Eye (tissue), 1 donor: ENCODE measurements around the gene GASK1A.
"Not testable (repeated sequence)": the region's sequence is repeated elsewhere in the genome, so short reads cannot be mapped to it uniquely, and the experiment has no call there.

Source experiments
- DNase-seq: peaks from one replicate; pipeline ENCODE4 v3.0.0-alpha.2; 2015

The GASK1A gene

DNA sequence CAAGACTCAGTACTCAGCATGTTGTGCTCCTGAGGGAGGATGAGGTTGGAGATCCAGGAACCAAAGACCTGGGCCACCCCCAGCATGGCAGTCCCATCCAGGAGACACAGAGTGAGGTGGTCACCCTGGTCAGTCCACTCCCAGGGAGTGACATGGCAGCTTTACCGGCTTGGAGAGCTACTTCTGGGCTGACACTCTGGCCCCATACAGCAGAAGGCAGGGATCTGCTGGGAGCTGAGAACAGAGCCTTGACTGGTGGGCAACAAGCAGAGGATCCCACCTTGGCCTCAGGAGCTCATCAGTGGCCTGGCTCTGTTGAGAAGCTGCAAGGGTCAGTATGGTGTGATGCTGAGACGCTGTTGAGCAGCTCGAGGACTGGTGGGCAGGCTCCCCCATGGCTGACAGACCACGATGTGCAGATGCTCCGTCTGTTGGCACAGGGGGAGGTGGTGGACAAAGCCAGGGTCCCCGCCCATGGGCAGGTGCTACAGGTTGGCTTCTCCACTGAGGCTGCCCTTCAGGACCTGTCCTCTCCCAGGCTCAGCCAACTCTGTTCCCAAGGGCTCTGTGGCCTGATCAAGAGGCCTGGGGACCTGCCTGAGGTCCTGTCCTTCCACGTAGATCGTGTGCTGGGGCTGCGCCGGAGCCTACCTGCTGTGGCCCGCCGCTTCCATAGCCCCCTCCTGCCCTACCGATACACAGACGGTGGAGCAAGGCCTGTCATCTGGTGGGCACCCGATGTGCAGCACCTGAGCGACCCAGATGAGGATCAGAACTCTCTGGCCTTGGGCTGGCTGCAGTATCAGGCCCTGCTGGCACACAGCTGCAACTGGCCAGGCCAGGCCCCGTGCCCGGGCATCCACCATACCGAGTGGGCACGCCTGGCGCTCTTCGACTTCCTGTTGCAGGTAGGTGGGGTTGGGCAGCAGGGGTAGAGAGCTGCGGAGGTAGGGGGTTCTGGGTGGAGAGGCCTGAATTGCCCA lies 53.8 kb downstream of the GASK1A start:
- DNase-seq, result no peak

DNA sequence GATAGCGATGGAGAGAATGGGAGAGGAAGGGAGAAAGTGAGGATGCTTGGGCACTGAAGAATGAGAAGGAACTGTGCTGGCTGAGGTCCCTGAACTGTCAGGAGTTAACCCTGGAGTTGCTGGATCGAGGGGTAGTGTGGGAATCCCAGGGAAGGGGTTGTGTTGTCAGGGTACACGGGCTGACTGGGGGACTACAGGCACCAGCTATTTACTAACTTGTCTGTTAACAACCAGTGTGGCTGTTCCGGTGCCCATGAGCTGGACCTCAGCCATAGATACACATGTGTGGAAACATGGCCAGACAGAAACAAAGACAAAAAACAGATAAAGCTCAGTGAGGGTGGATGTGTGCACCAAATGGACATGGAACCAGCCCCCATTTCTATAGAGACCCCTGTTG lies 55.1 kb downstream of the GASK1A start:
- no peak for DNase-seq

DNA sequence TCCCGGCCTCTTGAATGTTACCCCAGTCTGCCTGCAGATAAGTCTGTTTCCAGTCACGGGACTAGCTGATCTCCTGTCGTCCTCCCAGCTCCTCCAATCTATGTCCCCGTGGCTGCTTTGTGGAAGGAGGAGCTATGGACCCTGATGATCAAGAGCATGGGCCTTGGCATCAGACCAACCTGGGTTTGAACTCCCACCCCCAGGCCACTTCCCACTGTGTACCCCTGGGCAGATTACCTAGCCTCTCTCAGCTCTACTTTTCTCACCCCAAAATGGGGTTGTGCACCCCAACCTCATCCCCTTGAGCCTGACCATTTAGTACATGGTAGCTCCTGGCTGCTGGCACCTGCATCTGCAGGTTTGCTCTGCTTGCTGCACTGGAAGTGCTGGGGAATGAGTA lies 55.8 kb downstream of the GASK1A start:
- no peak for DNase-seq

DNA sequence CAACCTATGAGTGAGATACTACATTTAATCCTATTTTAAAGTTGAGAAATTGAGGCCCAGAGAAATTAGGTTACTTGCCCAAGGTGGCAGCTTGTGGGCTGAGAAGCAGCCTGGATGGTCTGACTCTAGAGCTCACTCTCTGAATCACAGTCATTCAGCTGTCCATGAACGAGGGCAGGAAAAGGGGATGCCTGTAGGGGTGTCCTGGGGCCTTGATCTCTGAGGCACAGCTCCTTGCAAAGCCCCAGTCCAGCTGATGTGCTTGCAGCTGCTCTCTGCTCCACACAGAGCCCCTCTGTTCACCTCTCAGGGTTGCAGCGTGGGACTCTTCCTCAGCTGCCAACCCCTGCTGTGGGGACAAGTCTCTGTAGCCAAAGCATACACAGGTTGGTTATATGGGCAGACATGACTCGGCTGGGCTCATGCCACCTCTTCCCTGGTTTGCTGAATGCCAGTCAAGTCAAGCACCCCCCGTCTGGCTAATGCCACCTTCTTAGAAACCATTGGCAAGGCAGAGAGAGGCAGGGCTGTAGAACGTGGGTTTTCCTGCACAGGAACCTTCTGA lies 56.8 kb downstream of the GASK1A start:
- no peak for DNase-seq

DNA sequence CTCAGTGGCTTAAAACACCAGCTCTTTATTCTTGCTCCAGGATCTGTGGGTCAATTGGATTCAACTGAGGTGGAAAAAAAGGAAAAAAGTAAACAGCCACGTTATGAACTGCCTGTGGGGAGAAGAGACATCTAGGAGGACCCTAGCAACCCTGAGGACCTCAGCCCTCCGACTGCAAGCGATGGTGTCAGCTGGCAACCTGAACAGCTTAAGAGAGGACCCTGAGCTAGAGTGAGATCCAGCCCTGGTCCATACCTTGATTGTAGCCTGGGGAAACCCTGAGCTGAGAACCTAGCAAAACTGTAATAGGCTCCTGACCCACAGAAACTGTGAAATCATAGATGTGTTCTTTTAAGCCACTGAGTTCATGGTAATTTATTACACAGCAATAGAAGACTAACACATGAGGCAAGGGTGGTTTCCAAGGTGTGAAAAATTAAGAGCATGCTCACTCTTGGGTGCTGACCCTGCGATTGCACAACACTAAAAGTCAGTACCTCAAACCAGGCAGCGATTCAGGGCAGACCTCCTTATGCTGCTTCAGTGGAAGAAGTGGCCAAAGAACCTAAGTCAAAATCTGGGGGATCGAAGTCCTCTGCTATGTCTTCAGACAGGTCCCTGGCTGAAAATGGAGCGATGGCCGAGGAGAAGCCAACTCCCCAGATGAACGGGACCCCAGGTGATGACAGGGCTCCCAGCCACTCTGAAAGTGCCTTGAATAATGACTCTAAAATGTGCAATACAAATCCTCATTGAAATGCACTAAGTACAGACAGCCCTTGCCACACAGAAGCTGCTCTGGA lies 57.7 kb downstream of the GASK1A start:
- no peak for DNase-seq

DNA sequence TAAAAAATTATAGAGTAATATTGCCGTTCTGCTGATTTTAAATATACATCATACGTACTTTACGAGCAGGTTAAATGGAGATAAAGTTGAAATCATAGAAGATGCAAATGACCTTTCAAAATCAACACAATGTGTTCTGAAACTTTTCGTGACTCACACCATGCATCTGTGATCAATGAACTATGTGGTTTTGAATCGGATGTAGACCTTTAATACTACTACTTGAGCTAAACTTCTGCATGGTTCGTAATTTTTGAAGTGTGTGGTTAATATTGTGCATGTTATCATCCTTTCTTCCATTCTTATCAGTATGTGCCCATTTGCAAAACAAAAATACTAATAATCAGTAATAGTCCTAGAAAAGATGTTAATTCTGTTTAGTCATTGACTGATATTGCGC lies 58.9 kb downstream of the GASK1A start:
- DNase-seq, result no peak

DNA sequence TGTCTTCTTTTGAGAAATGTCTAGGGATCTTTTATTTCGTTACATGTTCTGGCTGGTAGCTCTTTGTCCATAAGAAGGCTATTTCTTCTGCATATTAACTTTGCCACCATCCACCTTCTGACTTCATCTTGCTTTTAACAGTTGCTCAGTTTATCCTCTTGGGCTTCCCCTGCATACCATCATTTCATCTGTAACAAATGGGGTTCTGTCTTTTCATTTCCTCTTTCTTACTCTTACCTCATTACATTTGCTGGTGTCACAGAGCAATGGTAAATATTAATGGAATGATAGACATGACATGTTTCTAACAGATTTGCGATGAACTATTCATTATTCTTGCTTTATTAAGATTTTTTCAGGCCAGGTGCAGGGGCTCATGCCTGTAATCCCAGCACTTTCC lies 62.4 kb downstream of the GASK1A start:
- no peak for DNase-seq

DNA sequence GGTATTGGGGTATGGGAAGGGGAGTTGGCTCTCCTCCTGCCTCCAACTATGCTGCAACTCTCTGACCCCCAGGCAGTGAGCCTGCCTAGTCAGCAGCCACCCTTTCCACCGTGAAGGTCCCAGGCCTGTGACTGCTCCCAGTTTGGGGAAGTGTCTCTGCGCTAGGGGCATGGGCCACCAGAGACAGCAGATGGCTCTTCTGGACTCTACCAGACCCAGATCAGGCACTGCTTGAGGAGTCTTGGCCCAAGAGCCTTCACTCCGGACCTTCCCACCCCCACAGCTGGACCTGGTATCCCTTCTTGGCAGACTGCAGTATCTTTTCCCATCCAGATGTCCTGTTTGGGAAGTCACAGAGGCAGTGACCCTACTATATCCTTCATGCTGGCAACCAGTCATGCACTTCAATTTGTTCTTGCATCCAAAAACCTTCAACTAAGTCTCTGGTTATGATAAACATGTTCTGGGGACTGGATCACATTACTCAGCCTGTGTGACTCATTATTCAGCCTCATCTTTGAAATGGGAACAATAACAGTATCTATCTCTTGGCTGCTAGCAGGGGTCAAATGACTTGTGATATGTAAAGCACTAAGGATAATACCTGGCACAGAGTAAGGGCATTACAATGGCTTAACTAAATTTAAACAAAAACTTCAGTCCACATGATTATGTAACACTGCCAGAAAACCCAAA lies 64.1 kb downstream of the GASK1A start:
- DNase-seq, result no peak

DNA sequence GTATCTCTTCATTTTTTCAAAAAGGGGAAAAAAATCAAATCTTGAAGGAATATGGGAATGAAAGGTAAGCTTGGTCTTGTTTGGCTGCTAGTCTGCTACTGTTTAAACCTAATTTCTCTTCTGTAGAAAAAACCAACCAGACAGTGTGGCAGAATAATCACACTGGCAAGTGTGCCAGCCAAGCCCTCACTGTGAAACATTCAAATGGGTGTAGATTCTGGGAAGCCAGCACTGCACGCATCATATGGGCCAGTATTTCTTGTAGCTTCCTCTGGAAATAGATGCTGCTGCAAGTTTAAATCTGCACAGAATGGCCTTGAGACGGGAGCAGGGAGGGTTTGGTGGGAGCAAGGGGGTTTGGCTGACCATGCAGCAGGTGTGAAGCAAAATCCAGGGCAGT lies 64.7 kb downstream of the GASK1A start:
- DNase-seq, result no peak

DNA sequence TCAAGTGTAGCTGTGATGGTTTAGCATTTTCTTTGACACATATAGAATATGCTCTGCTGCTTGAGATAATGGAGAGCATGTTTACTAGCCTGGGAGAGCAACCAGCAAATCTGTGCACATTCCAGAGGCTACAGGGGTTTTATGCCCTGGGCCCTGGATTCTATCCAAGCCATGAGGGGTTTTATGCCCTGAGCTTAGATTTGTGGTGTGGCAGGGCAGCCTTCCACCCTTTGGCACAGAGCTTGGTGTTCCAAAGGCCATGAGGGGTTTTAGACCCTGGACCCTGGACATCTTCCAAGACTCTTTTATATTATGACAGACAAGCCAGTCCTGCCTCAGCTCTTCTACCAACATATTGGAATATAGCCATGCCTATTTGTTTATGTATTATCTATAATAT lies 66.0 kb downstream of the GASK1A start:
- not testable (repeated sequence) for DNase-seq

DNA sequence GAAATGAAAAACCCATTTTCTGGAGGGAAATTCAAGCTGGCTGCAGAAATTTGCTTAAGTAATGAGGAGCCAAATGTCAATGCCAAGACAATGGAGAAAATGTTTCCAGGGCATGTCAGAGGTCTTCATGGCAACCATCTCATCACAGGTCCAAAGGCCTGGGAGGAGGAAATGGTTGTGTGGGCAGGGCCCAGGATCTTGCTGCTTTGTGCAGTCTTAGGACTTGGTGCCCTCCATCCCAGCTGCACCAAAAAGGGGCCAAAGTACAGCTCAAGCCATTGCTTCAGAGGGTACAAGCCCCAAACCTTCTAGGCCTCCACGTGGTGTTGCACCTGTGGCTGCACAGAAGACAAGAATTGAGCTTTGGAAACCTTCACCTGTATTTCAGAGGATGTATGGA lies 67.5 kb downstream of the GASK1A start:
- DNase-seq, result no peak

DNA sequence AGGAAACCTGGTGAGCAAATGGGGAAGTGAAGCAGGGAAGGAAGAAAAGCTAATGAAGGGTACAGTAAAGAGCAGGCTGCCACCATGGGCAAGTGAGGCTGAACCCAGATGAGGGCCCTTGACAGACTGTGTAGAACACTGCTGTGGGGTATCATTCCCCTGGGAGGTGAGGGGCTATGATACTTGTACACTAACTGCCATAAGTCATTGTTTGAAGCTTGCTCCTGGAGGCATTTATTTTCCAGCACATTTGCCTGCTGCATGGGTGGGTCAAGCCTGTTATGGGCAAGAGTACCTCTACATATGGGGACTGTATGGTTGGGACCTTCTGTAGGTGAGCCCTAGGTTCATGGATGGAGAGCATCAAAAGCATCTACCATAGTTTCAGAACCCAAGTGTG lies 69.4 kb downstream of the GASK1A start:
- no peak for DNase-seq

DNA sequence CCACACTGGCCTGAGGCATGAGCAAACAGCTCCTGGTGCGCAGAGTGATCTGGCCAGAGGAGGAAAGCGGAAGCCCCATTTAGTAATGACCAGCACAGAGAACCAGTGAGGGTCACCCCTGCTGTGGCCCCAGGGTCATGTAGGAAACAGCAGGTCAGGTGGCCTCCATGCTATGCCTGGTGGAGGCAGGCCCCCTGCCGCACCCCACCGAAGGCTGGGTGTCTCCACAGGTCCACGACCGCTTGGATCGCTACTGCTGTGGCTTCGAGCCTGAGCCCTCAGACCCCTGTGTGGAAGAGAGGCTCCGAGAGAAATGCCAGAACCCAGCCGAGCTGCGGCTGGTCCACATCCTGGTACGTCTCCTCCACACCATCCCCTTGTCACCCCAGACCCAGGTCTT lies 74.2 kb downstream of the GASK1A start:
- no peak for DNase-seq

DNA sequence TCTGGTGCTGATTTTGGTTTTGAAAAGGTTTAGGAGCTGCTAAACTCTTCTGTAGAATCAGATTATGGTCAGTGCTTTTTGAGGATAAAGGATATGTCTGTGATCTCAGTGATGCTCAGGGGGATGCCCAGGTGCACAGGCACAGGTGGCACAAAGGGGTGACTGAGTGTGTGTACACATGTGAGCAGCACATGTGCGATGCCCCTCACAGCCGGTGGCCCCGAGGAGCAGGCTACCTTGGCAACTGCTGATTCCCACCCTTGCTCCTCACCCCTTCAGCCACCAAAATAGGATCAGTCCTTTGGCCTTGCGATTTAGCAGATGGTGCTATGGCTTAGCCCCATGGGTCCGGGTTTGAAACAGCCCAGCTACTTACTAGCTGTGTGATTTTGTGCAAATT lies 75.6 kb downstream of the GASK1A start:
- DNase-seq, result no peak

DNA sequence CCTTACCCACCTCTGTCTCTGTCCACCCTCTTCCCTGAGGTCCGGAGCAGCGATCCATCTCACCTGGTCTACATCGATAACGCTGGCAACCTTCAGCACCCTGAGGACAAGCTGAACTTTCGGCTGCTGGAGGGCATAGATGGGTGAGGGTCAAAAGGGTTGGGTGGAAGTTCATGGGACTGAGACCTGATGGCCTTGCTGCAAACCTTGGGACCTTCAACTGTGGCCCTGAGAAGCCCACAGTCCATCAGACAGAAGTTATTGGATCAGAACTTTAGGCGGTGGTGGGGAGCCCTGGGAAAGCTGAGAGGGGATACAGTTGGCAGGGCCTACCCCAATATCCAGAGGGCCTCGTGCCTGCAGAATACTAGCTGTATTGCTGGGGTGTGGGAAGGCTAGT lies 76.3 kb downstream of the GASK1A start:
- no peak for DNase-seq

DNA sequence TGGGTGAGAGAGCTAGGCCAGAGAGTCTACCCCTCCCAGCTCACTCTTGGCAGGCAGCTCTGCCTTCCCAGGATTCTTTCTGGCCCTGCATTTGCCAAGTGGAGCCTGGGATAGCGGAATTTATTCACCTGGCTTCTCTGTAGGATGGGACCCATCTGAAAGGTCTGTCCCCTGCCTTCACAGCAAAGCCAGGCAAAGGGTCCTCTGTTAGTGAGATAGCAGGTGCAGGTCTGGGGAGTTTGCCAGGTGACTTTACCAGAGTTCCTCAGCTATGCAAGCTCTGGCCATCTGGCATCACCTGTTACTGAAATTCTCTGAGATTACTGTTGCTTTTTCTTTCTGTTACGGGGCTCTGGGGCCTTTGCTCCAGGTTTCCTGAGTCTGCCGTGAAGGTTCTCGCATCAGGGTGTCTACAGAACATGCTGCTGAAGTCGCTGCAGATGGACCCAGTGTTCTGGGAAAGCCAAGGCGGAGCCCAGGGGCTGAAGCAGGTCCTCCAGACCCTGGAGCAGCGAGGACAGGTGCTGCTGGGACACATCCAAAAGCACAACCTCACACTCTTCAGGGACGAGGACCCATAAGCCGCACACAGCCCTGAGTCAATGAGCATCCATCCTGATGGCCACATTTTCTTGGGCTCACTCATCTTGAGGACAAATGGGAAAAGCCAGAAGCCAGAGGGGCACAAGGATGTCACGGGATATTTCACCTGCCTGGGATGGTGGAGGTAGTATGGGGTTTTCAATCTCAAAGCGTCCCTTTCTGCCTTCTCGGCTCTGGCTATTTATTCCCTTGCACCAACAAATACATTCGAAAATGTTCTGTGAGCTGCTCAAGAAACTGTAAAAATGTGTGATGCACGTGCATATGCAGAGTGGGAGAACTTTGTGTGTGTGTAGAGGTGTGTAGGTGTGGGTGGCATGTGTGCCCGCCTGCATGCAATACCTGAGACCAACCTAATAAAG lies 77.0 kb downstream of the GASK1A start:
- no peak for DNase-seq

DNA sequence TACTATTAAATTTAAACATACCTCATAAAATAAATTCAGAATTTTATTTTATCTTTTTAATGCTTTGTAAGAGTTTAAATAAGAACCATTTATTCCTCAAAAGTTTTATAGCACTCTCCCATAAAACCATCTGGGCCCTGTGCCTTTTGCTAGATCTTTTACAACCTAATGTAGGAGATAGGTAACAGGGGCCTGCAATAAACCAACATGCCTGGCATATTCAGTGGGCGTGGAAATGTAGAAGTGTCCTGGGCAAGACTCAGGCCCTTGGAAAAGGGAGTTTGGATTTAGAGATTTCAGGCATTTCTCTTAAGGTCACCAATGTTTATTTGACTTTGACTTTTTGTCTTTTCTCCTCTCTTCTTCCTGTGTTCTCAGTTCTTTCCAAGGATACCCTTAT lies 80.3 kb downstream of the GASK1A start:
- no peak for DNase-seq

DNA sequence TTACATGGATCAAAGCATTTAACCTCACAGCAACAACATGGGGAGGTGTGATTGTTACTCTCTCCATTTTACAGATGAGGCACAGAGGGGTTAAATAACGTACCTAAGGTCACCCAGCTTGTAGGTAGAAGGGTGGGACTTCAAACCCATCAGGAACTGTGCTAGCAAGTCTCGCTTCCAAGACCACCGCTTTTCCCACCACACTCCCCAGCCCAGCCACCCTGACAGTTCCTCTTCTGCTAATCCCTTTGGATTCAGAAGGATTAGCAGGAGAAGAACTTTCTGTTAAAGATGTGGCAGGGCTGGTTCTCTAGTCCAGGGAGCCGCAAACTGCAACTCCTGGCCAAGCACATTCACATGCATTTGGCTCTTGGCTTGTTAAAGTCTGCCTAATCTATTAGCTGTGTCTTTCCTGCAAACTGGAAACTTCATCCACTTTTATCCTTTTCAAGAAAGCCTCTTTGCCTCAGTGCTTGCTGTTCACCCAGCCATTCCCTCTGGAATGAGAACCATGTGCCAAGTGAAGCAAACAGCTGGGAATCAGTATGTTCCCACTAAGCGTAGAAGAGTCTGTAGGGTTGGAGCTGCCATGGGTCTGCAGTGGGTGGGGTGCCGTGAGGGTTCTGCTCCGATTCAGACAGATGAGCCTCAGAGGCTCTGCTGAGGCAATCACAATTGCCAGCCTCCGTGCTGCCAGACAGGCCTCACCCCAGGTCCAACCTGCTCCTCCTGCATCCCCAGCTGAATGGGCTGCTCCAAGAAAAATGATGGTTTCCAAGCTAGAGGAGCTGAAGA lies 82.2 kb downstream of the GASK1A start:
- no peak for DNase-seq

DNA sequence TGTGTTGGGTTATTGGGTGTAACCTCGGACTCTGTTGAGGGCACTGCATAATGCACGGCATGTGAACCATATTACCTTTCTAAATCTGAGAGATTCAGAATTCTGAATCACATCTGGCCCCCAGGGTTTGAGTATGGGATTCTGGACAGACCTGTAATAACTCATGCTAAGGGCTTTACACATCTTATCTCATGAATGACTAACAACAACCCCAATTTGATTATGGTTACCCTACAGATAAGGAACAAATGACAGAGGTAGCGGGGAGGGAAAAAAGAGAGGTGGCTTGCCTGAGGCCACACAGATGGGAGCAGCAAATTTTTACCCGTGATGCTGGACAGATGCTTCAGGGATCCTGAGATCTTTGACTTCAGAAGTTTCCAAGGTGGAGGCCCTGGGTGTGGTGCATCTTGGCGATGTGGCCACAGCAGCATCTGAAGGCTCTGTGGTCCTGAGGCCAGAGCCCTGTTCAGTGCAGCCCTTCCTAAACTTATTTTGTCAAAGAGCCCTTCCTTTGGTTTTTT lies 83.0 kb downstream of the GASK1A start:
- DNase-seq, result no peak

DNA sequence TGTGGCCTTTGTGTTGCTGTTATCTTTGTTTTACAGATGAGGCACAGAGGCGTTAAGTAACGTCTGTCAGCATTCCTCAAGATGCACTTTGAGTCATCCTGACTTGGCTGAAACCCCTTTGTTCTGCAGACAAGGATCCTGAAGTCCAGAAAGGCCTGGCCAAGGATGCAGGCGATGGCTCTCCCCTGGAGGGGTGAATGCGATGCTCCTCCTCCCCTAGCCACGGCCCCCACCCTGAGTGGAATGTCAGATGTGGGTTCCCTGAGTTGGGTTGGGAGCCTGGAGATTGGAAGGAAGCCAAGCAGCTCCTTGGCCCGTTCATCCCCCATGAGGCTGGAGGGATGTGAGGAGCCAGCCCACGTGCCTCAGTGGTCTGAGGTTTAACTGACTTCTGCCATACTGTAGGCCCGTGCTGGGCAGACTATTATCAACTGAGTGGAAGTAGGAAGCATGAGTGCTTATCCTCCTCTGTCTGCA lies 83.5 kb downstream of the GASK1A start:
- DNase-seq, result no peak

DNA sequence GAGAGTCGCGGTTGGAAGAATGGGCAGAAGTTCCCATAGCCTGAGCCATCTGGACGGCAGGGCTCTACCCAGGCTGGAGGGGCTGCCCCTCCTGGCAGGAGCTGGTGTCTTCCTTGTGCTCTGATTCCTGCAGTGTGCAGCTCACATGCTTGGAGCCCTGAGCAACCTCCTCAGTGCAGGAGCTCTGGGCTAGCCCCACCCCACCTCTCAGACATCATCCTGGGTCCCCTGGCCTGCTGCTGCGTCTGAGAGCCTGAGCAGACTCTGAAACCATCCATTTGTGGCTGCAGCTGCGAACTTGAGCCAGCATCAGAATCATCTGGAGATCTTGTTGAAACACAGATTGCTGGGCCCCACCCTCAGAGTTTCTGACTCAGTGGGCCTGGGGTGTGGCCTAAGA lies 84.0 kb downstream of the GASK1A start:
- no peak for DNase-seq
